ENCODE data around the gene FGF4.

The FGF4 gene, protein sequence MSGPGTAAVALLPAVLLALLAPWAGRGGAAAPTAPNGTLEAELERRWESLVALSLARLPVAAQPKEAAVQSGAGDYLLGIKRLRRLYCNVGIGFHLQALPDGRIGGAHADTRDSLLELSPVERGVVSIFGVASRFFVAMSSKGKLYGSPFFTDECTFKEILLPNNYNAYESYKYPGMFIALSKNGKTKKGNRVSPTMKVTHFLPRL

DNA sequence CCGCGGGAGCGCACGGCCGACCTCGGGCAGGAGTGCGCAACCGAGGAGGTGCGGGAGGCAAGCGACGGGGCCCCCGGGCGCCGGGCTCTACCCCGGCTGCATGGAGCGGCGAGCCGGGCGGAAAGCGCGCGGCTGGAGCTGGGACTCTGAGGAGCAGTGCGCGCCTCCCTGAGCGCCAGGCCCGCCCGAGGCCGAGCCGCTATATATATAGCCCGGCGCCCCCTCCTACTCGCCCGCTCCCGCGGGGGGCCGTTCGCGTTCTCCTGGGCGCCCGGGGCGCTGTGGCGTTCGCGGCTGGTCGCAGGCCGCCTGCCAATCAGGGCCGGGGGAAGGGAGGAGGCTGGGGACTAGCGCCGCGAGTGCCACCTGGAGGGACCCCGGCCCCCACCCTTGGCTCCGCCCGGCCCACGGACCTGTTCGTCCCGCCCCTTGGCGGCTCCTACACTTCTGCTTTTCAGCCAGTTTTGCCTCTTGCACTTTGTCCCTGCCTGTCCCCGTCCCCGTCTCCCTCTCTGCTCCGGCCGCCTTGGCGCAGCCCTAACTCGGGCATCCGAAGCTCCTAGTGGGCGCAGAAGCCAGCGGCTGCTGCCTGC, at the start of gene FGF4:
Gene FGF4 (minus strand): TSS at position 179 of the 593 bp plus-strand sequence. CDS start 257 bp downstream, outside the sequence.
- intact Hi-C loops (cut with DNase I) = no loop called here
- no peak for DNase-seq

DNA sequence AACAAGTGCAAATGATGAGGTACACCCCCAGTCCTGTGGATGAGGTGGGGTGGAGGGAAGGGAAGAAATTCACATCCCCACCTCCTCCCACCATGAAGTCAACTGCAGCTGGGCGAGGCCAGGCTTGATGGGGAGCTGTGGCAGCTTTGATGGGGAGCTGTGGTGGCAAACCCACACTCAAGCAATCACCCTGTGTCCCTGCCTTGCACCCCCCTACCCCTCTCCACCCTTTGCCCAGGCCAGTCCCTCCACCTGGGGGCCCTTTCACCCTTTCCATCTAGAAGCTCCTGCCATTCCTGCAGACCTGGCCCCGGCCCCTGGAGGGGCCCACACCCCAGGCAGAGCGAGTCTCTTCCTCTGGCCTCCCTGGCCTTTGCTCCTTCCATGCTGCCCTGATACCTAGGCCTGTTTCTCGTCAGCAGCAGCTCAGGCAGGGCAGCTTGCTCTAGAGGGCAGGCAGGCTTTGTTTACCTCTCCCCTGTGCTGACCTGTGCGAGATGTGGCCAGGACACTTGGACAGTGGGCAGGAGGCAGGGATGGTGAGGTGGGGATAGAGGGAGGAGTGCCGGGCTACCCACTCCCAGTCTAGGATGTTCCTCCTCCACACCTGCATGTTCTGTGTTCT, 48.6 kb upstream of the FGF4 start:
- no peak for DNase-seq

DNA sequence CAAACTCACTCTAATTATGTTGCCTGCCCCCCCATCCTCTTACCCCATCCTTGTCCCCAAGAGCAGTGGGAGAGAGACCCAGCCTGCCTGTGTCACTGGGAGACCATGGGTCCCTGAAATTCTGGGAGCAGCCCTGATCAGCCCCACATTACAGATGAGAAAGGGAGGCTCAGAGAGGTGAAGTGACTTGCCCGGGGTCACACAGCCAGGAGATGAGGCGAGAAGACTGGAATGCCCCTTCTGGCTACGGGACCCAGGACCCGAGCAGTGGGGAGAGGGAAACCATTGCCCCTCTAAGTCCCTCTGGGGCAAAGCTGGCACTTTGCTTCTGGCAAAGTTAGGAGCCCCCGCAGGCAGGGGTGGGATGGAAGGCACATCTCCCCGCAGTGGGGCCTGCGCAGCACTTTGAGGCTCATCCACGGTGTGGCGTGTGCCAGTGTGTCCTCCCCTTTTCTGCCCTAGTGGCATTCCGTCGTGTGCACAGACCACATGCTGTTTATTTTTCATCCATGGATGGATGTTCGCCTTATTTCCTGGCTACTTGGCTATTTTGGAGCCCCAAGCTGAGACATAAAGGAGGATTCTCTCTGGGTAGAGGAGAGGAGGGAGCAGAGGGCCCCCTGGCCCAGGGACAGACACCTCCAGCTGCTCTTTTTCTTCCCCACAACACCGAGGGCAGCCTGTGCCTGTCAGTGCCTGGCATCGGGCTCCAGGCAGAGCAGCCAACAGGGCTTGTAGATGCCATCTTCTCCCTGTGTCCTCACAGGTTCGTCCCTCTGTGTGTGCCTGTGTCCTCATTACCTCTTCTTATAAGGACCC, 47.7 kb upstream of the FGF4 start:
- no peak for DNase-seq
- intact Hi-C loops (cut with DNase I) = no loop called here

More for the DNA sequence above, 48.6 kb upstream of the FGF4 start:
- intact Hi-C loops (cut with DNase I) = no loop called here

DNA sequence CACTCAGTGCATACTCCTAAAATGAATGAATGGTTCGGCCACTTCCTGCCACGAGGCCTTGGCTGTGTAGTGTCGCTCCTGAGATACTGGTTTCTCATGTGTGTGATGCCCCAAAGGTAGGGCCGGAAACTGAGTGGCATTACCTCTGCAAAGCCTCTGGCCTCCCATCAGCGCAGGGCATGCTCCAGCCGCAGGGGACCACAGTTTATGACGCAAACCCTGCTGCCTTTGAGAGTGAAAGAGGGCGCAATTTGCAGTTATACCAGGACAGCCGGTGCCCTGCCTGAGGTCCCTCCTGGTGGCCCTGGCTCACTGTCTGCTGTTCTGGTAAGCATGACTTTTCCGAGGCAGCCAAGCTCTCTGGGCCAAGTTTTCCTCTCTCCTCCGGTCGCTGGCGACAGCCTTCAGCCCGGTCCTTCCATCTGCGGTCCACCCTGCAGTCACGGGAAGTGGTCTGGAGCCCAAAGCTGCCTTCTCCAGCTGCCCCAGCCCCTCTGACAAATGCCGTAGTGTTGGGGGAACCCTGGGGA, 46.4 kb upstream of the FGF4 start:
- intact Hi-C loops (cut with DNase I) = no loop called here
- no peak for DNase-seq

DNA sequence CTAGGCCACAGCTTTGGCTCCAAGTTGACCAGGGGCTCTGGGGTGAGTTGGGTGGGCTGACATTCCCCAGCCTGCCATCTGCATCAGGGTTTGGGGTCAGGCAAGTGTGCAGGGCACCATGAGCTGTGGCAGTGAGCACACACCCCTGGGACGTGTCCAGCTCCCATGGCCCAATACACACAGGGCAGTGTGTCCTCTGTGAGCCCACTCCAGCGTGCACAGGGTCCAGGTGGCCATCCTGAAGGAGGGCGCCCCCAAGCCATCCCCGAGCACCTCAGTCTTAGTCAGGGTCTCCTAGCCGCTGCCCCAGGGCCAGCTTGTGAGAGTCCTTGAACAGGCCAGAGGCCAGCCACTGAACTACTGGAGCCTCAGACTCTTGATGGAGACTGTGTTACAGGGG, 45.3 kb upstream of the FGF4 start:
- intact Hi-C loops (cut with DNase I) = no loop called here
- no peak for DNase-seq

DNA sequence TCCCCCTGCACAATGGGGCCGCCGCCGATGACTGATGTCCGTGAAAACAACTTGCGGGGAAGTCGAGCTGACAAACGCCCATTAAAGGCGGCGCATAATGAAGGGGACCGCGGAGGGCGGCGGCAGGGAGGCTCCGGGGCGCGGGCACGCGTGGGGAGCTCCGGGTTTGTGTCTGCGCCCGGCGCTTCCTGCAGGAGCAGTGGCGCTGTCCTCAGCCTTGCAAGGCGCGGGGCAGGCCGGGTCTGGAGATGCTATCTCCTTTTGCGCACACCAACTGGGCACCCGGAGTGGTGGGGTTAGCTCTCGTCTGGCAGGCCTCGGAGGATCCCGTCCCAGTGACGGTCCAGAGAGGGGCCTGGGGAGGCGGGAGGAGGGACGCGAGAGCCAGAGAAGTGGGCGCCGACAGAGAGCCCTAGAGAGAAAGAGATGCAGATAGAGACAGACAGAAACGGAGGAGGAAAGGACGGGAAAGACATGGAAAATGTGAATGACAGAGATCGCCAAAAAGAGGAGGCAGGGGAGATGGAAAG, 44.5 kb upstream of the FGF4 start:
- intact Hi-C loops (cut with DNase I) = no loop called here
- DNase-seq = no peak

DNA sequence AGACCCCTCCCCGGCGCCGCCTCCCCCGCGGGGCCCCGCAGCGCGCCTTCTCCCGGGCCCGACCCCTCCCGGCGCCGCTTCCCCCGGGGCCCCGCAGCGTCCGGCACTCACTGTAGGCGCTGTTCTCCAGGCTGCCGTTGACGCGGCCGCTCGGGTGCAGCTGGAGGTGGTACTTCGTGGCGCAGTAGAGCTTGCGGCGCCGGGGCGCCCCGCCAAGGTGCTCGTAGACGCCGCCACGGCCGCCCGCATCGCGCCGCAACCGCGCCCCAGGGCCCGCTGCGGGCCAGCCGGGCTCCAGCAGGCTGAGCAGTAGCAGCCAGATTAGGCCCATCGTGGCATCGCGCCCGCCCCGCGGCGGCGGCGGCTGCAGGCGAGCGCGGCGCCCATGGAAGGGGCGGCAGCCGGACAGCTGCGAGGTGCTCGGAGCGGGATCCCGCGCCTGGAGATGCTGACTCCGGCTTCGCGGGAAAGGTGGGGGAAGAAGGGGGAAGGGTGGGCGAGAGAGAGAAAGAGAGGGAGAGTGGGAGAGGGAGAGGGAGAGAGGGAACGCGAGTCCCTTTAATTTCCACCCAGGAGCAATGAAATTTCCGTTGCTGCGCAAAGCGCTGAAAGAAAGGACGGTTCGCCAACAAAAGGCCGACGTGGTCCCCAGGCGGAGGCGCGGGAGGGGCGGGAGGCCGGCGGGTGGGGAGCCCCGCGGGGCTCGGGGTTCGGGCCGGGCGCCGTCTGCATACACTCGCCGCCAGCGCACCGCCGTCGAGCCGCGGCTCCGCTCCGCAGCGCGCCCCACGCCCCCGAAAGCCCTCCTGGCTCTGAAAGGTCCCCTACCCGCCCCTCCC, 43.7 kb upstream of the FGF4 start, which contains the start of gene FGF3:
Gene FGF3 (minus strand): TSS at position 814 of the 839 bp plus-strand sequence. CDS start 483 bp downstream, at position 331.
- intact Hi-C loops (cut with DNase I) = no loop called here
- no peak for DNase-seq

DNA sequence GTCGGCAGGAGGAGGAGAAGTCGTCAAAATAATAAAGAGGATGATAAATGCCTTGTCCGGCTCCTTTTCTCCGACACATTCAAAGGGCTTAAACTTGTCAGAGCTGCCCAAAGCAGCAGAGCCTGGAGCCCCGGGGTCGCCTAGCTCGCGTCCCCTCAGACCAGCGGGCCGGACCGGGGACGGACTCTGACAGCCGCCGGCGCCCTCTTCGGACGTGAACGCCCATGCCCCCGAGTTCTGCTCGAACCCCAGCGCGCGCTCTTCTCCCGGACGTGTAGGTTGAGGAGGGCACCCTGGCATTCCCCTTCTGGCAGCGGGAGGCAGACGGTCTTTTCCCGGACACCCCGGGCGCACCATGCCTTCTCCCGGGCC, 43.1 kb upstream of the FGF4 start:
- intact Hi-C loops (cut with DNase I) = no loop called here

DNA sequence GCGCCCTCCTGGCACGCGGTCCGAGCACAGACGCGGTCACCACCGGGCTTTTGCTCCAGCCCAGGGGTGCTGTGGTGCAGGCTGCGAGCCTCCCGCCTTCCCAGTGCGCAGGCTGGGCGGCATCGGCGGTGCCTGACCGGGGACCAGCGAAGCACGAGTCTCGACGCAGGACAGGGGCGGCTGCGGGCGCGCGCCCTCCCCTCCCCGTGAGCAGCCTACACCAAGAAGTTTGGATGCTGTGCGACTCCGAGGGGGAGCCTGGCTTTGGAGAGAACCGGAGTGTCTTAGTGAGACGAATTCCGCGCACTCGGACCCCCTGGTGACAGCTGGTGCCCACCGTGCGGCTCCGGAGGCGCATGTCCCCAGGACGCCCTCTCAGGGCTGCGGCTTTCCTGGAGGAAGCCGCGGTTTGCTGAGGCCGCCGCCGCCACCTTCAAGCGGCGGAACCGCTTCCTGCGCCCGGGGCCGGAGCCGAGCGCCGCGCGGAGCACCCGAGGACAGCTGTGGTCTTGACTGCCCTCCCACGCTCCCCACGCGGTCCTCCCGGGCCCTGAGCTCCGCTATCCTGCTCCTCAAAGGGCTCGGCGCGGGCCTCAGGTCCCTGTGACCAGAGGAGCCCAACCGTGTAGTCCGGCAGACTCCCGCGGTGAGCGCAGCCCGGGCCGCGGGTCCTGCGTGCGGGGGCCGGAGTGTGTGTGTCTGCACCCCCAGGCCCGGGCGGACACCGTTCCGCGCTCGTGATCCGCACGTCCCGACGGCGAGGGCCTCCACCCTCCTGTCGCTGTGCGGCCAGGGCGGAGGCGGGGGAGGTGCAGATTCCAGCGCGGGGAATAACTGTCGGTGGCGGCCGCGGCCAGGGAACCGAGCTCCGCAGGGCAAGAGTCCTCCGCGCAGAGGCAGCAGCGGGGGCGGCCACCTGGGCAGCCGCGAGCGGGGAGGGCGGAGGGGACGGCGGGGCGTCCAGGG, 42.4 kb upstream of the FGF4 start:
- DNase-seq = no peak
- intact Hi-C loops (cut with DNase I) = no loop called here

More for the DNA sequence above, 43.1 kb upstream of the FGF4 start:
- no peak for DNase-seq

DNA sequence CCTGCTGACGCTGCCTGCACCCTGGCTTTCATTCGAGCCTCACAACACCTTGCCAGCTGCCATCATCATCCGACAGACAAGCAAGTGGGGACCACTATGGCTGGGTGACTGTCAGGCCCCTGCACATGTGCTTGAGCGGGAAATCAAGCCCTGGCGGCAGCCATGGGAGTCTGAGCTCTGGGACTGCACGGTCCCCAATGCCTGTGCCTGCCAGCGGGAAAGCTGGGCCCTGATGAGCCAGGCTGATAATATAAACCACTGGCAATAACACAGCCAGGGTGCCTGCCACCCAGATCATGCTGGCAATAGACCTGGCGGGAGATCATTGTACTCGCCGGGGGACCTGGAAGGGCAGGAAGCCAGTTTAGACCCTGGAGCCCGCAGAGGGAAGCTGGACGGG, 41.5 kb upstream of the FGF4 start:
- intact Hi-C loops (cut with DNase I) = no loop called here
- no peak for DNase-seq

DNA sequence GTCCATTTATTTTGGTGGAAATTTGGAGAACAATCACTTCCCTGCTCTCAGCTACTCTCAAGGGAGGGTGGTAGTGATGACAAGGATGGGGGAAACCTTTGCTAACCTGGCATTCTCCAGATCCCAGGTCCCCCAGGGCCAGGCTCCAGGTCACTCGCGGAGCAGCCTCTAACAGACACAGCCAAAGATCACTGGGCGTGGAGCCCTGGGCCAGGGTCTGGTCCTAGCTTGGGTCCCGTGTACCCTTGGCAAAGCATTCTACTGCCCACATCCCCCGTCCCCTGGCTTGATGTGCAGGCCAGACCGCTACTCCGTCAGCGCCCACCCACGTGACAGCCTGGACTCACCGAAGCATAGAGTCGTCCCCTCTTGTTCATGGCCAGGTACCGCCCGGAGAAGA, 40.8 kb upstream of the FGF4 start:
- intact Hi-C loops (cut with DNase I) = no loop called here
- DNase-seq = no peak

DNA sequence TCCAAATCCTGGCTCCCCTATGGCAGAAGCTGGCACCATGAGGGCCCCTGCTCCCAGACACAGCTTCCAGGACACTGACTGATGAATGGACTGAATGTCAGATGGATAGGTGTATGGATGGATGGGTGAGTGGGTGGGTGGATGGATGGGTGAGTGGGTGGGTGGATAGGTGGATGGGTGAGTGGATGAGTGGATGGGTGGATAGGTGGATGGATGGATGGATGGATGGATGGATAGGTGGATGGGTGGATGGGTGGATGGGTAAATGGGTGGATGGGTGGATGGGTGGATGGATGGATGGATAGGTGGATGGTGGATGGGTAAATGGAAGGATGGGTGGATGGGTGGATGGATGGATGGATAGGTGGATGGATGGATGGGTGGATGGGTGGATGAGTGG, 39.8 kb upstream of the FGF4 start:
- intact Hi-C loops (cut with DNase I) = no loop called here
- DNase-seq = no peak

DNA sequence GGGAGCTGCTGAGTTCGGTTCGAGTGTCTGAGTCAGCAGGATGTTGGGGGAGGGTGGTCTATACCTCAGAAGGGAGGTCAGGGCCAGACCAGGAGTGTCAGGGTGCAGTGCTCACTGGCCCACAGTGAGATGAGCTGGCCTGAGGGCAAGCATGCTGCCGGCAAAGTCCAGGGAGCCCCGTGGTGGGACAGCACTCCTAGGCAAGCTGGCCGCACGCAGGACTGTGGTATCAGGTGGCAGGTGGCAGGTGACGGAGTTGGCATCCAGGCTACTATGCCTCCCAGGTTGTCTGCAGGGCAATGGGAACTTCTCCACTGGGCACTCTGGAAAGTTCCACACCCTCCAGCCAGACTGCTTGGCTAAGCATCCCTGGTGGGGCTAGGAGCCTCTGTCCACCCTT, 39.3 kb upstream of the FGF4 start:
- intact Hi-C loops (cut with DNase I) = no loop called here
- no peak for DNase-seq

DNA sequence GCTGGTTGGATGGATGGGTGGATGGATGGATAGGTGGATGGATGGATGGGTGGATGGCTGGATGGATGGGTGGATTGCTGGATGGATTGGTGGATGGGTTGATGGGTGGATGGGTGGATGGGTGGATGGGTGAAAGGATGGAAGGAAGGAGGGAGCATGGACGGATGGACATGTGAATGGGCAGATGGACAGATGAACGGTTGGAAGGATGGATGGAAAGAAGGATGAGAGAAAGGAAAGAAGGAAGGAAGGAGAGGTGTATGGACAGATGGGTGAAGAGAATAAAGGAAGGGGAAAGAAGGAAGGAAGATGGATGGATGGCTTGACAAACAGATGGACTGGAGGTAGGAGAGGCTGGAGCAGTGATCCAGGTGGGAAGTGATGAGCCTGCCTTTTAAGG, 38.7 kb upstream of the FGF4 start:
- intact Hi-C loops (cut with DNase I) = no loop called here
- DNase-seq = no peak

DNA sequence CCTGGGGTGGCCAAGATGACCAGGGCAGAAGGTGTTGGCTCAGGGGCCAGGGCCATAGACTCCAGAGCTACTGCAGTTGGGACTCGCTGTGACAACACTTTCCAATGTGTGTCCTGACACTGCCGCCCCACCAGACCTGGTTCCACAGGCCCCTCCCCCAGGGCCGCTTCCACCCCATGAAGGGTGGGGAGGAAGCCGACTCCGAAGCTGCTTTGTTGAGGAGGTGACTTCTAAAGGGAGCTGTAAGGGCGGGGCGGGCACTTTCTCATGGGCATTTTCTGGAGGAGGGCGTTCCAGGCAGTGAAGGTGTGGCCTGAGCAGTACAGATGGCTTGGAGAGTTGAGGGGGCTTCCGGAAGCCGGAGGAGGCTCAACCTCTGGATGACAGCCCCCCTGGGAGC, 37.8 kb upstream of the FGF4 start:
- DNase-seq = no peak
- intact Hi-C loops (cut with DNase I) = no loop called here

DNA sequence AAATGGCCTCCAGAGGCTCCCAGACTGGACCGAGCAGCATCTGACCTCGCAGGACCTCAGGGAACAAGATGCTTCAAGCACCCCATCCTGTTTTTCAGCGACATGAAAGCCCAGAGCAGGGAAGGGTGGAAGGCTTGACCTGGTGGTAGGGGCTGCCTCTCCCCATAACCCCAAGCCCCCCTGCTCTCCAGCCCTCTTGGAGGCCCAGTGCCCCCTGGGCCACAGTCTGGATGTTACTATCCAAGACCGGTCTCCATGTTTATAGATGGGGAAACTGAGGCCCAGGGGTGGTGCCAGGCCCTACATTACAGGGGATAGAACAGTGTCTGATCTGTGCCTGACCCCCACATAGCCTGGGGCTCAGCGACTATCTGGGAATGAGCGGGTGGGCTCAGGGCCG, 37.1 kb upstream of the FGF4 start:
- intact Hi-C loops (cut with DNase I) = no loop called here
- no peak for DNase-seq

DNA sequence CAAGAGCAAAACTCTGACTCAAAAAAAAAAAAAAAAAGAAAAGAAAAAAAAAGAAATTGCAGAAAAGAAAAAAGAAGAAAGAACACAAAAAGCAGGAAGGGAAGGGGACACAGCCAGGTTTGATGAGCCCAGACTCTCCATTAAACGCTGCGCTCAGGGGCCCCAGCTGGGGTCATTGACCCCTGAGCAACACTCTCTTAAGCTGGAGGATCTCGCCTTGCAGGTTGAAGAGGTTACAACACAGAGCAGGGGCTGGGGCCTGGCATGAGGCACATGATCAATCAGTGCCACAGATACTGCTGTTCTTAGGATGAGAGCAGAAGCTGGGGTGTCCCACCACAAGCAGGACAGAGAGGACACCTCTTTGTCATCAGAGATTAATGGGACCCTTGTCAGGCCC, 36.3 kb upstream of the FGF4 start:
- no peak for DNase-seq
- intact Hi-C loops (cut with DNase I) = no loop called here
